Suprapubic skin (tissue), 3 donors: ENCODE results near the gene KLRG1.

ENCODE experiments used
- CTCF ChIP-seq, 2 donors: fragments of 200-600 bp in 1 of 2; fragments of 450-650 bp in 1 of 2; sonication (generic) in 1 of 2; IDR thresholded peaks; one replicate each; pipeline ENCODE4 v1.5.1; 2016 to 2019; ENCODE audit warnings: antibody characterized with exemption in 2 of 2, mild to moderate bottlenecking in 1 of 2, moderate library complexity in 1 of 2
- POLR2AphosphoS5 ChIP-seq, 3 donors: sonication (generic); formaldehyde crosslinking; IDR thresholded peaks; one replicate each; pipeline ENCODE4 v1.6.1; 2017; ENCODE audit warnings: antibody characterized with exemption in 3 of 3

DNA sequence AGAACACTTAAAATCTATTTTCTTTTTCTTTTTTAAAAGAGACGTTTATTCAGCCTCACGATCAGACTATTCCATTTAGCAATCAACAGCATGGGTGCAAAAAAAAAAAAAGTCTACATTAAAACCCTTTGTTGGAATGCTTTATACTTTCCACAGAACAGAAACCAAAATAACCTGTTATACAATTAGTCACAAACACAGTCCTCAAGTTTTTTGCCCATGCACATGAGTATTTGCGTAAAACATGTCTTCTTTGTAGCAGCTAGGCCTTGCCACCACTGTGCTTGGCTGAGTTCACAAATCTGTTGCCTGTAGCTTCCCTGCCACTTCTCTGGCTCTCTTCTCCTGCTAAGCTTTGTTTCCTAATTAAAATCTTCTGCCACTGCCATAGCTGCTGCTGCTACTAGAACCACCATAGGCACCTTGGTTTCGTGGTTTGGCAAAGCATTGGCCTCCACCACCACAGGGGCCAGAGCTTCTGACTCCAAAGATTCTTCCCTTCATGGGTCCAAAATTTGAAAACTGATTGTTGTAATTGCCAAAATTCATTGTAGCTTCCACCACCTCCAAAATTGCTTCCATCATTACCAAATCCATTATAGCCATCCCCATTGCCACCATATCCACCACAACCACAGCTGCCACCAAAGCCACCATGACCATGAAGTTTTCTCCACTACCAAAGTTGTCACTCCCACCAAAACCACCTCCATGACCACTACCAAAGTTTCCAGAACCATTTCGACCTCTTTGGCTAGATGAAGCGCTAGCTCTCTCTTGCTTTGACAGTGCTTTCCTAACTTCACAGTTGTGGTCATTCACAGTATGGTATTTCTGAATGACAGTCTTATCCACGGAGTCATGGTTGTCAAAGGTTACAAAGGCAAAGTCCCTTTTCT is 38.1 kb downstream of the KLRG1 start:
- TF ChIP-seq CTCF (IDR thresholded peaks at IDR 0.05) (no peak), POLR2AphosphoS5 (IDR thresholded peaks at IDR 0.05) (no peak)
